ENCODE results near the gene LHFPL4.

DNA sequence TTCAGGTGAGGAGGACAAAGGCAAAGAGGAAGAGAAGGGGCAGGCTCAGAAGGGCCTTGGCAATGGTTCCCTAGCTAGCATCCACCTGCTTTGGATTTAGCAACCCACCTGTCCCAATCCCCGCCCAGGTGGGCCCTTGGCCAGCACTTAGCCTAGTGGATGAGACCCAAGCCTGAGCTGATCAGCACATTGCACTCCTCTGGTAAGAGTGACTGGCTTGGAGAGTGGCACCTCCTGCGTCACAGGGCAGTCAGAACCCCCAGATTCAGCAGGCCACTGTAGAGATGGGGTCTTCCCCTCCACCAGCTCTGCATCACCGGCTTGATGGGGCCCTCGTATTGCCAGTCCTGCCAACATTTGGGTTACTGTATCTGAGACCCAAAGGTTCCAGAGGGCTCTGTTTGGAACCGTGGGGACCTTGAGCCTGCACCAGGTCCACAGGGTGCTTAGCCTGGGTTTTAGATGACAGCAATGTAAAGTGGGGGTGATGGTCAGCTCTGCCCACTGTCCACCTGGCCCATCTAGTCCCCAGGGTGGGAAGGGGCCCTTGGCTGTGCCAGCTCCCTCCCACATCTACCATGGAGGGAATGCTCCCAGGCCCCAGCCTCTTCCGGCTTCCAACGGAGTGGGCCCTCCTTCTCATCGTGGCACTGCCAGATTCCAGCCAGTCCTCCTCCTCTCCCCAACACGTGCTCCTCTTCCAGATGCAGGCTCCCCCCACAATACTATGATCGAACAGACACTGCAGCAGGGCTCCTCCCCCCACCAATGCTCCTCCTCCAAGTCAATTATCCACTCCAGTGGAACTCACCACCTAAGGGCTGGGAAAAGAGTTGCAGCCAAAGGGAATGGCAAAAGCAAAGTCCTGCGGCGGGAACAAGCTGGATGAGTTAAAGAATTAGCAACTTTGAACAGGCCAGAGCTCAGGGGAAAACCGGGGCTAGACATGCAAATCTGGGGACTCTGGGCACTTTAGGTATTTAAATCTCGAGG is 45.7 kb downstream of the LHFPL4 start:
- TF ChIP-seq, protein P1, sequence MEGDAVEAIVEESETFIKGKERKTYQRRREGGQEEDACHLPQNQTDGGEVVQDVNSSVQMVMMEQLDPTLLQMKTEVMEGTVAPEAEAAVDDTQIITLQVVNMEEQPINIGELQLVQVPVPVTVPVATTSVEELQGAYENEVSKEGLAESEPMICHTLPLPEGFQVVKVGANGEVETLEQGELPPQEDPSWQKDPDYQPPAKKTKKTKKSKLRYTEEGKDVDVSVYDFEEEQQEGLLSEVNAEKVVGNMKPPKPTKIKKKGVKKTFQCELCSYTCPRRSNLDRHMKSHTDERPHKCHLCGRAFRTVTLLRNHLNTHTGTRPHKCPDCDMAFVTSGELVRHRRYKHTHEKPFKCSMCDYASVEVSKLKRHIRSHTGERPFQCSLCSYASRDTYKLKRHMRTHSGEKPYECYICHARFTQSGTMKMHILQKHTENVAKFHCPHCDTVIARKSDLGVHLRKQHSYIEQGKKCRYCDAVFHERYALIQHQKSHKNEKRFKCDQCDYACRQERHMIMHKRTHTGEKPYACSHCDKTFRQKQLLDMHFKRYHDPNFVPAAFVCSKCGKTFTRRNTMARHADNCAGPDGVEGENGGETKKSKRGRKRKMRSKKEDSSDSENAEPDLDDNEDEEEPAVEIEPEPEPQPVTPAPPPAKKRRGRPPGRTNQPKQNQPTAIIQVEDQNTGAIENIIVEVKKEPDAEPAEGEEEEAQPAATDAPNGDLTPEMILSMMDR (IDR thresholded peaks at IDR 0.05; ENCODE audit: insufficient read depth, low read length): no peak
- TF ChIP-seq POLR2AphosphoS5 (IDR thresholded peaks at IDR 0.05; ENCODE audit: low read depth): no peak
- TF ChIP-seq, protein P2, sequence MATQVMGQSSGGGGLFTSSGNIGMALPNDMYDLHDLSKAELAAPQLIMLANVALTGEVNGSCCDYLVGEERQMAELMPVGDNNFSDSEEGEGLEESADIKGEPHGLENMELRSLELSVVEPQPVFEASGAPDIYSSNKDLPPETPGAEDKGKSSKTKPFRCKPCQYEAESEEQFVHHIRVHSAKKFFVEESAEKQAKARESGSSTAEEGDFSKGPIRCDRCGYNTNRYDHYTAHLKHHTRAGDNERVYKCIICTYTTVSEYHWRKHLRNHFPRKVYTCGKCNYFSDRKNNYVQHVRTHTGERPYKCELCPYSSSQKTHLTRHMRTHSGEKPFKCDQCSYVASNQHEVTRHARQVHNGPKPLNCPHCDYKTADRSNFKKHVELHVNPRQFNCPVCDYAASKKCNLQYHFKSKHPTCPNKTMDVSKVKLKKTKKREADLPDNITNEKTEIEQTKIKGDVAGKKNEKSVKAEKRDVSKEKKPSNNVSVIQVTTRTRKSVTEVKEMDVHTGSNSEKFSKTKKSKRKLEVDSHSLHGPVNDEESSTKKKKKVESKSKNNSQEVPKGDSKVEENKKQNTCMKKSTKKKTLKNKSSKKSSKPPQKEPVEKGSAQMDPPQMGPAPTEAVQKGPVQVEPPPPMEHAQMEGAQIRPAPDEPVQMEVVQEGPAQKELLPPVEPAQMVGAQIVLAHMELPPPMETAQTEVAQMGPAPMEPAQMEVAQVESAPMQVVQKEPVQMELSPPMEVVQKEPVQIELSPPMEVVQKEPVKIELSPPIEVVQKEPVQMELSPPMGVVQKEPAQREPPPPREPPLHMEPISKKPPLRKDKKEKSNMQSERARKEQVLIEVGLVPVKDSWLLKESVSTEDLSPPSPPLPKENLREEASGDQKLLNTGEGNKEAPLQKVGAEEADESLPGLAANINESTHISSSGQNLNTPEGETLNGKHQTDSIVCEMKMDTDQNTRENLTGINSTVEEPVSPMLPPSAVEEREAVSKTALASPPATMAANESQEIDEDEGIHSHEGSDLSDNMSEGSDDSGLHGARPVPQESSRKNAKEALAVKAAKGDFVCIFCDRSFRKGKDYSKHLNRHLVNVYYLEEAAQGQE (IDR thresholded peaks at IDR 0.05; ENCODE audit: insufficient replicate concordance, low read depth): no peak
- TF ChIP-seq GABPA (IDR thresholded peaks at IDR 0.05; ENCODE audit: low read depth): no peak

Measured in HL-60 (cell line).